Vagina (tissue), 2 donors: ENCODE data around the gene GATAD2A. TPM values are rescaled to one million over a fixed set of nuclear protein-coding genes. Genes with fewer than 3 reads are reported as not detected.

ENCODE experiments used
- DNase-seq, 2 donors: peaks; one replicate each; pipeline ENCODE4 v3.0.0-alpha.2; 2017; ENCODE audit errors: extremely low spot score in 2 of 2
- H3K27ac ChIP-seq: fragments of 200-600 bp; sonication (generic); one replicate; pipeline ENCODE4 v1.5.1; 2019
- H3K27me3 ChIP-seq: fragments of 200-600 bp; sonication (generic); one replicate; pipeline ENCODE4 v1.5.1; 2019
- H3K36me3 ChIP-seq, 2 donors: fragments of 200-600 bp; sonication (generic); one replicate each; pipeline ENCODE4 v1.5.1; 2017 to 2019
- H3K4me1 ChIP-seq: fragments of 200-600 bp; sonication (generic); one replicate; pipeline ENCODE4 v1.5.1; 2019
- H3K4me3 ChIP-seq, 2 donors: fragments of 200-600 bp; sonication (generic); 1 replicate in 1 of 2; 2 replicates in 1 of 2; pipeline ENCODE4 v1.5.1; 2016 to 2019
- H3K9me3 ChIP-seq: fragments of 200-600 bp; sonication (generic); one replicate; pipeline ENCODE4 v1.5.1; 2019
- CTCF ChIP-seq, 3 experiments: fragments of 450-650 bp in 2 of 3; fragments of 200-600 bp in 1 of 3; sonication (generic) in 1 of 3; IDR thresholded peaks; one replicate each; pipeline ENCODE4 v1.5.1; 2017 to 2019; ENCODE audit warnings: antibody characterized with exemption in 3 of 3, mild to moderate bottlenecking in 2 of 3, moderate library complexity in 2 of 3
- POLR2A ChIP-seq, 2 donors: fragments of 450-650 bp; IDR thresholded peaks; one replicate each; pipeline ENCODE4 v1.6.1; 2017; ENCODE audit warnings: antibody characterized with exemption in 2 of 2, mild to moderate bottlenecking in 2 of 2, moderate library complexity in 2 of 2
- POLR2AphosphoS5 ChIP-seq, 2 donors: sonication (generic); formaldehyde crosslinking; IDR thresholded peaks; one replicate each; pipeline ENCODE4 v1.9.0; 2017; ENCODE audit warnings: antibody characterized with exemption in 2 of 2, mild to moderate bottlenecking in 2 of 2, low read depth in 1 of 2; ENCODE audit not compliant: insufficient read depth in 1 of 2
- intact Hi-C: fragments of 100-400 bp; cut with DNase I; formaldehyde crosslinking; loops from one replicate; pipeline ENCODE4 v1.15.1; 2023
- total RNA-seq: library from RNA; depleted of rRNA; stranded (reverse); fragments of >200 nt; gene quantifications from one replicate; pipeline ENCODE4 v1.2.3, GENCODE V29; 2016

GATAD2A gene
- total RNA-seq, 1 donor from 2014 or later: 49.6 TPM

GRCh38 chr19:19443902-19444680, 38.6 kb downstream of the GATAD2A start:
- no peak overlapping the region for H3K4me3 ChIP-seq
- no peaks in the 10 kb centered on the region for H3K27me3 ChIP-seq
- TF ChIP-seq POLR2A (IDR thresholded peaks at IDR 0.05): no peak
- TF ChIP-seq CTCF (IDR thresholded peaks at IDR 0.05): no peak
- no peak for TF ChIP-seq POLR2AphosphoS5 (IDR thresholded peaks at IDR 0.05; ENCODE audit: insufficient read depth in 1 of 2, low read depth in 1 of 2)
- no peaks in the 10 kb centered on the region for H3K36me3 ChIP-seq
- H3K27ac ChIP-seq: no peak overlapping the region
- no peaks in the 10 kb centered on the region for H3K9me3 ChIP-seq
- H3K4me1 ChIP-seq: peaks cover 41% of the 10 kb centered on the region
- intact Hi-C loops: loop anchor here (1.0 kb wide), 1 partner anchor 36 kb away; no protein-coding TSS in a partner anchor
- no peak for DNase-seq

GRCh38 chr19:19444681-19445155, 39.2 kb downstream of the GATAD2A start:
- TF ChIP-seq CTCF (IDR thresholded peaks at IDR 0.05) (no peak), POLR2A (IDR thresholded peaks at IDR 0.05) (no peak), POLR2AphosphoS5 (IDR thresholded peaks at IDR 0.05; ENCODE audit: insufficient read depth in 1 of 2, low read depth in 1 of 2) (no peak)
- peak overlapping the region; percentile 40 for H3K27ac ChIP-seq
- H3K9me3 ChIP-seq: no peaks in the 10 kb centered on the region
- H3K4me3 ChIP-seq: no peak overlapping the region
- H3K4me1 ChIP-seq: peaks cover 40% of the 10 kb centered on the region
- DNase-seq: no peak
- intact Hi-C loops: loop anchor here (1.0 kb wide), 1 partner anchor 36 kb away; no protein-coding TSS in a partner anchor
- H3K36me3 ChIP-seq: no peaks in the 10 kb centered on the region
- H3K27me3 ChIP-seq: no peaks in the 10 kb centered on the region

GRCh38 chr19:19445288-19445687, 39.8 kb downstream of the GATAD2A start:
- TF ChIP-seq POLR2A (IDR thresholded peaks at IDR 0.05): no peak
- Histone ChIP-seq H3K27ac (peak overlapping the region; percentile 40), H3K27me3 (no peaks in the 10 kb centered on the region), H3K4me3 (no peak overlapping the region), H3K36me3 (no peaks in the 10 kb centered on the region), H3K9me3 (no peaks in the 10 kb centered on the region), H3K4me1 (peaks cover 40% of the 10 kb centered on the region)
- DNase-seq: no peak
- intact Hi-C loops: no loop called here

- Histone ChIP-seq H3K36me3 (no peaks in the 10 kb centered on the region), H3K4me1 (peaks cover 40% of the 10 kb centered on the region), H3K4me3 (no peak overlapping the region), H3K9me3 (no peaks in the 10 kb centered on the region), H3K27ac (no peak overlapping the region), H3K27me3 (no peaks in the 10 kb centered on the region)
- TF ChIP-seq POLR2A (IDR thresholded peaks at IDR 0.05) (no peak), CTCF (IDR thresholded peaks at IDR 0.05) (no peak), POLR2AphosphoS5 (IDR thresholded peaks at IDR 0.05; ENCODE audit: insufficient read depth in 1 of 2, low read depth in 1 of 2) (no peak)
- DNase-seq: no peak
- intact Hi-C loops: no loop called here
Measured at GRCh38 chr19:19445911-19446361, 40.5 kb downstream of the GATAD2A start.

- peaks cover 41% of the 10 kb centered on the region for H3K4me1 ChIP-seq
Measured at GRCh38 chr19:19446655-19447437, 41.4 kb downstream of the GATAD2A start.

More at GRCh38 chr19:19446655-19447437, 41.4 kb downstream of the GATAD2A start:
- TF ChIP-seq CTCF (IDR thresholded peaks at IDR 0.05) (no peak), POLR2A (IDR thresholded peaks at IDR 0.05) (no peak), POLR2AphosphoS5 (IDR thresholded peaks at IDR 0.05; ENCODE audit: insufficient read depth in 1 of 2, low read depth in 1 of 2) (no peak)
- Histone ChIP-seq H3K4me3 (no peak overlapping the region), H3K27ac (no peak overlapping the region), H3K36me3 (no peaks in the 10 kb centered on the region), H3K9me3 (no peaks in the 10 kb centered on the region), H3K27me3 (no peaks in the 10 kb centered on the region)
- no peak for DNase-seq
- intact Hi-C loops: no loop called here
